CD4-positive, alpha-beta memory T cell (primary cell): ENCODE measurements around the gene MELTF. TPM values are rescaled to one million over a fixed set of nuclear protein-coding genes. Genes with fewer than 3 reads are reported as not detected.

Experiments used
- CTCF ChIA-PET: fragments of 350-600 bp; sonication (Branson Sonifier 250); formaldehyde crosslinking; loops from one replicate; lab custom pipeline; 2021; ENCODE audit warnings: inconsistent platforms; ENCODE audit not compliant: partially characterized antibody; lab: Charles Lee
- POLR2A ChIA-PET: fragments of 350-600 bp; sonication (Branson Sonifier 250); formaldehyde crosslinking; loops from one replicate; lab custom pipeline; 2021; ENCODE audit not compliant: partially characterized antibody; lab: Charles Lee
- DNase-seq, 5 donors: peaks; one replicate each; pipeline versions ENCODE4 v3.0.0 to v3.0.0-alpha.2; 2020 to 2022; ENCODE audit warnings: mixed read lengths in 1 of 5
- H3K27ac ChIP-seq: one replicate; pipeline ENCODE4 v1.7.0; 2013; ENCODE audit warnings: low read depth, low read length
- H3K27me3 ChIP-seq: 2 replicates; pipeline ENCODE4 v1.7.0; 2013; ENCODE audit warnings: mild to moderate bottlenecking, low read length, moderate library complexity; ENCODE audit not compliant: insufficient read depth
- H3K36me3 ChIP-seq: 2 replicates; pipeline ENCODE4 v1.7.0; 2013; ENCODE audit warnings: mild to moderate bottlenecking, low read length, moderate library complexity; ENCODE audit not compliant: insufficient read depth
- H3K4me1 ChIP-seq: 2 replicates; pipeline ENCODE4 v1.7.0; 2013; ENCODE audit warnings: mild to moderate bottlenecking, low read length, moderate library complexity; ENCODE audit not compliant: insufficient read depth
- H3K4me3 ChIP-seq, 2 donors: one replicate each; pipeline ENCODE4 v1.7.0; 2013; ENCODE audit warnings: low read length in 2 of 2, mild to moderate bottlenecking in 1 of 2
- H3K9me3 ChIP-seq, 2 donors: one replicate each; pipeline ENCODE4 v1.7.0; 2013; ENCODE audit warnings: low read length in 2 of 2, control low read depth in 1 of 2; ENCODE audit not compliant: control insufficient read depth in 1 of 2
- H3K27ac Mint-ChIP-seq, 7 donors: one replicate each; pipeline ENCODE4 v1.8.0; 2020 to 2021; ENCODE audit warnings: mixed read lengths in 7 of 7, mild to moderate bottlenecking in 6 of 7, inconsistent platforms in 3 of 7, moderate library complexity in 3 of 7
- H3K27me3 Mint-ChIP-seq, 2 donors: one replicate each; pipeline ENCODE4 v1.8.0; 2020 to 2021; ENCODE audit warnings: mixed read lengths in 2 of 2
- H3K36me3 Mint-ChIP-seq, 2 donors: one replicate each; pipeline ENCODE4 v1.8.0; 2020 to 2021; ENCODE audit warnings: mixed read lengths in 2 of 2, inconsistent platforms in 1 of 2, mild to moderate bottlenecking in 1 of 2
- H3K4me1 Mint-ChIP-seq, 4 donors: one replicate each; pipeline ENCODE4 v1.8.0; 2020 to 2021; ENCODE audit warnings: mixed read lengths in 4 of 4, mild to moderate bottlenecking in 1 of 4
- H3K4me3 Mint-ChIP-seq, 8 donors: one replicate each; pipeline ENCODE4 v1.8.0; 2020 to 2021; ENCODE audit warnings: mixed read lengths in 8 of 8, mild to moderate bottlenecking in 7 of 8, moderate library complexity in 6 of 8, inconsistent platforms in 3 of 8
- H3K9me3 Mint-ChIP-seq, 8 donors: one replicate each; pipeline ENCODE4 v1.8.0; 2020 to 2021; ENCODE audit warnings: mixed read lengths in 8 of 8, mild to moderate bottlenecking in 5 of 8, inconsistent platforms in 3 of 8, moderate library complexity in 1 of 8
- intact Hi-C: fragments of 100-400 bp; cut with micrococcal nuclease; formaldehyde crosslinking; loops from one replicate; pipeline ENCODE4 v1.15.1; 2023
- polyA plus RNA-seq, 2 donors: library from polyadenylated mRNA; unstranded; fragments of 300-500 nt; fragmentation: Illumina TruSeq; gene quantifications; one replicate each; pipeline ENCODE4 v1.2.3, GENCODE V29; 2021
- total RNA-seq, 2 experiments: library from RNA; stranded (reverse); gene quantifications; one replicate each; pipeline ENCODE4 v1.2.3, GENCODE V29; 2021

The MELTF gene
- total and polyA plus RNA-seq, 4 experiments from 2014 or later = 0.92 to 1.4 (median 1.2) TPM; not detected in 1

- Mint-ChIP-seq H3K9me3 (no peaks in the 10 kb centered on the region), H3K36me3 (no peaks in the 10 kb centered on the region), H3K4me1 (peaks cover 0 to 16% (median 4%) of the 10 kb centered on the region in 4 donors), H3K4me3 (peak within 1 kb of the TSS; percentile 70 to 86 (median 82)), H3K27ac (peak within 1 kb of the TSS in 2 of 7 donors; percentile 40 to 70), H3K27me3 (no peaks in the 10 kb centered on the region)
- DNase-seq = peak in 4 of 5 donors; percentile 26 to 38 (median 34)
- ChIA-PET CTCF (interaction anchor here (1.3 to 1.6 kb wide), 2 partner anchors 16 to 45 kb away, joined by 3 read pairs; no protein-coding TSS in a partner anchor), POLR2A (interaction anchor here (2.9 kb wide), 1 partner anchor 26 kb away, joined by 12 read pairs; the partner anchor contains the start of gene NCBP2)
- H3K36me3 ChIP-seq = no peaks in the 10 kb centered on the region
- H3K4me3 ChIP-seq = peak within 1 kb of the TSS in 1 of 2 donors; percentile 64
- no peaks in the 10 kb centered on the region for H3K9me3 ChIP-seq
- H3K27ac ChIP-seq = peak within 1 kb of the TSS; percentile 4
- intact Hi-C loops = loop anchor here (1.0 to 2.0 kb wide), 4 partner anchors 26 to 432 kb away; partner anchors contain the start of gene NCBP2
- H3K27me3 ChIP-seq = no peaks in the 10 kb centered on the region
- H3K4me1 ChIP-seq = peaks cover 8% of the 10 kb centered on the region
Measured at GRCh38 chr3:196968233-196969133, 61.1 kb downstream of the MELTF start, which contains the start of gene PIGZ. Gene PIGZ (minus strand): TSS chr3:196968833. CDS start chr3:196952031, 16,802 bp downstream.

- H3K27ac Mint-ChIP-seq = peak overlapping the region in 1 of 7 donors; percentile 40
- DNase-seq = no peak
- CTCF ChIA-PET = no interaction called here
- POLR2A ChIA-PET = interaction anchor here (2.9 kb wide), 1 partner anchor 26 kb away, joined by 12 read pairs; the partner anchor contains the start of gene NCBP2
- Histone ChIP-seq H3K4me3 (peak overlapping the region in 1 of 2 donors; percentile 50), H3K4me1 (peaks cover 8% of the 10 kb centered on the region), H3K9me3 (no peaks in the 10 kb centered on the region), H3K27me3 (no peaks in the 10 kb centered on the region), H3K27ac (no peak overlapping the region), H3K36me3 (no peaks in the 10 kb centered on the region)
- peak overlapping the region; percentile 61 to 82 (median 74) for H3K4me3 Mint-ChIP-seq
- no peaks in the 10 kb centered on the region for H3K9me3 Mint-ChIP-seq
- no peaks in the 10 kb centered on the region for H3K36me3 Mint-ChIP-seq
- H3K27me3 Mint-ChIP-seq = no peaks in the 10 kb centered on the region
- peaks cover 0 to 16% (median 4%) of the 10 kb centered on the region in 4 donors for H3K4me1 Mint-ChIP-seq
- intact Hi-C loops = loop anchor here (2.0 kb wide), 1 partner anchor 431 kb away; no protein-coding TSS in a partner anchor
Measured at GRCh38 chr3:196967412-196968232, 62.0 kb downstream of the MELTF start.

GRCh38 chr3:196966526-196967401, 62.9 kb downstream of the MELTF start:
- Mint-ChIP-seq H3K9me3 (no peaks in the 10 kb centered on the region), H3K27me3 (no peaks in the 10 kb centered on the region), H3K27ac (no peak overlapping the region), H3K36me3 (no peaks in the 10 kb centered on the region), H3K4me3 (peak overlapping the region in 5 of 8 donors; percentile 25 to 82 (median 65)), H3K4me1 (peaks cover 0 to 16% (median 4%) of the 10 kb centered on the region in 4 donors)
- H3K27me3 ChIP-seq = no peaks in the 10 kb centered on the region
- H3K4me3 ChIP-seq = no peak overlapping the region
- intact Hi-C loops = no loop called here
- POLR2A ChIA-PET = interaction anchor here (2.9 kb wide), 1 partner anchor 25 kb away, joined by 12 read pairs; the partner anchor contains the start of gene NCBP2
- no peak overlapping the region for H3K27ac ChIP-seq
- CTCF ChIA-PET = no interaction called here
- no peaks in the 10 kb centered on the region for H3K9me3 ChIP-seq
- H3K36me3 ChIP-seq = no peaks in the 10 kb centered on the region
- peaks cover 8% of the 10 kb centered on the region for H3K4me1 ChIP-seq
- DNase-seq = no peak

- no peak for DNase-seq
- Mint-ChIP-seq H3K36me3 (no peaks in the 10 kb centered on the region), H3K27me3 (no peaks in the 10 kb centered on the region), H3K4me3 (no peak overlapping the region), H3K27ac (no peak overlapping the region), H3K9me3 (no peaks in the 10 kb centered on the region), H3K4me1 (peaks cover 0 to 16% (median 4%) of the 10 kb centered on the region in 4 donors)
- intact Hi-C loops = no loop called here
- Histone ChIP-seq H3K27ac (no peak overlapping the region), H3K4me1 (peaks cover 8% of the 10 kb centered on the region), H3K9me3 (no peaks in the 10 kb centered on the region), H3K27me3 (no peaks in the 10 kb centered on the region), H3K36me3 (no peaks in the 10 kb centered on the region), H3K4me3 (no peak overlapping the region)
- ChIA-PET POLR2A (no interaction called here), CTCF (no interaction called here)
Measured at GRCh38 chr3:196965804-196966173, 63.8 kb downstream of the MELTF start.

- Histone ChIP-seq H3K27ac (no peak overlapping the region), H3K27me3 (no peaks in the 10 kb centered on the region), H3K4me1 (peaks cover 8% of the 10 kb centered on the region), H3K9me3 (no peaks in the 10 kb centered on the region), H3K4me3 (no peak overlapping the region), H3K36me3 (no peaks in the 10 kb centered on the region)
- Mint-ChIP-seq H3K4me3 (no peak overlapping the region), H3K9me3 (peaks cover 0 to 2% (median 0%) of the 10 kb centered on the region in 8 donors), H3K36me3 (no peaks in the 10 kb centered on the region), H3K4me1 (peaks cover 0 to 11% (median 4%) of the 10 kb centered on the region in 4 donors), H3K27me3 (no peaks in the 10 kb centered on the region), H3K27ac (no peak overlapping the region)
- intact Hi-C loops = no loop called here
- ChIA-PET POLR2A (no interaction called here), CTCF (no interaction called here)
- no peak for DNase-seq
Measured at GRCh38 chr3:196965112-196965803, 64.4 kb downstream of the MELTF start.

GRCh38 chr3:196963631-196963953, 66.0 kb downstream of the MELTF start:
- no peak overlapping the region for H3K27ac ChIP-seq
- no peak overlapping the region for H3K4me3 ChIP-seq
- ChIA-PET CTCF (no interaction called here), POLR2A (no interaction called here)
- H3K36me3 ChIP-seq = no peaks in the 10 kb centered on the region
- Mint-ChIP-seq H3K4me3 (no peak overlapping the region), H3K4me1 (peaks cover 0 to 9% (median 3%) of the 10 kb centered on the region in 4 donors), H3K27me3 (peaks cover 2 to 5% of the 10 kb centered on the region in 2 donors), H3K27ac (no peak overlapping the region), H3K36me3 (no peaks in the 10 kb centered on the region), H3K9me3 (peaks cover 0 to 2% (median 0%) of the 10 kb centered on the region in 8 donors)
- intact Hi-C loops = no loop called here
- H3K27me3 ChIP-seq = no peaks in the 10 kb centered on the region
- H3K4me1 ChIP-seq = peaks cover 8% of the 10 kb centered on the region
- no peak for DNase-seq
- no peaks in the 10 kb centered on the region for H3K9me3 ChIP-seq
